GM12892 (cell line): ENCODE data around the gene PPP1R9B.

Experiments used
- POLR2A ChIP-seq: IDR thresholded peaks from 2 replicates; pipeline ENCODE4 v1.6.1; 2011; ENCODE audit warnings: low read depth, low read length, control low read depth
- POLR2AphosphoS5 ChIP-seq: IDR thresholded peaks from 2 replicates; pipeline ENCODE4 v1.6.1; 2011; ENCODE audit warnings: low read depth, low read length, control low read depth
- TAF1 ChIP-seq: IDR thresholded peaks from 2 replicates; pipeline ENCODE4 v1.6.1; 2011; ENCODE audit warnings: low read depth, mild to moderate bottlenecking, control low read depth, low read length, borderline replicate concordance

GRCh38 chr17:50194140-50194933 is 43.9 kb upstream of the PPP1R9B start:
- no peak for TF ChIP-seq POLR2AphosphoS5
- TF ChIP-seq POLR2A = no peak
- TF ChIP-seq TAF1 = no peak
